ENCODE measurements around the gene KDSR.

Gene KDSR

GRCh38 chr18:63303547-63303946 is 63.5 kb downstream of the KDSR start:
- DNase-seq (ENCODE audit: low read depth) = no peak

DNA sequence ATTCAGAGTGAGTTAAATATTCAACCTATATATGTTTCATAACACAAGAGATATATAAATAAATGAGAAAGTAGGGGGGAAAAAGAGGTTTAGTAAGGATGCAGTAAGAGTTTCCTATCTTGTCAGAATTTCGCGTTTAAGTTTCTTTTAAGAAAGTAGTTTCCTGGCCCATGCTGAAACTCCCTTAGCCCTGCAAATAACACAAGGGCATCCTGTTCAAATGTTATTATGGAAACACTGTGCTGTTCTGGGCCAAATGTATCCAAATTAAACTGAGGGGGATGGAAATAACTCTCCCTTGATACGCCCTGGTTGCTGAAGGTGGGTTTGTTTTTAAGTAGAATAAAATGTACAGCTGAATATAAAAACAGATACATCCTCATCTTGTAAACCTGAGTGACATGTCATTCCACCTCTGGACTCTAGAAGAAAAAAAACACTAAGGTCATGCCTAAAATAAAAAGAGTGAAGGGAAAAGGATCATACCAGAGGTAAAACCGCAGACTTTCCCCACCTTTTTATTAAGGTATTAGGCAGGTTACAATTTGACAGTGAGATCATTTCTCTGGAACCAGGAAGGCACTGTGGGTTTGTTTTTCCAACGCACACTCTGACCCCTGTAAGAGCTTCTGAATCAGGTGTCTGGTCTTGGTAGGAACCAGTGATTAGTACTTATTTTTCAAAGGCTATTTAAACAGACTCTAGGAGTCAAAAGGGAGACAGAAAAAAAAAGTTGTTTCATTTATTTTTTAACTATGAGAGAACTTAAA is 64.2 kb downstream of the KDSR start:
- no peak for DNase-seq (ENCODE audit: low read depth)

DNA sequence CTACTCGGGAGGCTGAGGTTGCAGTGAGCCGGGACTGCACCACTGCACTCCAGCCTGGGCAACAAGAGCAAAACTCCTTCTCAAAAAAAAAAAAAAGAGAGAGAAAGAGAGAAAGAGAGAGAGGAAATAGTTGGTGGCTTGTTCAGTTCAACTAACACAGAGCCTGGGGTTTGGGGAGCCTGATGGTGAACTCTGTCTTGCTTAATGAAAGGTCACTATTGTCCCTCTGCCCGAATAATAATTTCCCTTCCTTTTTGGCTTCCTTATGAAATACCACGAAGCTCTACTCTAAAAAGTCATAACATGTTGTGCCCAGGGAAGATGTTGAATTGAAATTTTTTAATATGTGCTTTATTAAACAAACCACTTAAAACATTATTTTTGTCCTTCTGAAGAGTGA is 64.8 kb downstream of the KDSR start:
- DNase-seq (ENCODE audit: low read depth) = no peak

DNA sequence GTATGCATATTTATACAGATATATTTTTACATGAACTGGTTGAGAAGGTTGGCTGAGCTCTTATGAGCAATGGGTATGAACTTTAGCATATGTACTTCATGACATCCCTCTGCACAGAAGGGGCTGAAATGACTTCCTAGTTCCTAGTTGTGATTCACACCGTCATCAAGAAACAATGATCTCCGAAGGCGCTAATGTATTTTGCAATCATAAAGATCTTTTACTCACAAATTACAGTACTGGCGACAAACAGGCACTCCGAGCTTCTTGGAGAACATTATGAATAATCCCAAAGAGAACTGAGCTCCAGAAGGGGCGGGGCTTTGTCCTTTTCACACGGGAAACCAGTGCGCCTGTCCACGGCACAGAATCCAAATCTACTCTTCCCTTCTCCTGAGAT is 65.6 kb downstream of the KDSR start:
- DNase-seq (ENCODE audit: low read depth) = no peak

- peak; percentile 35 for DNase-seq (ENCODE audit: low read depth)
Observed at GRCh38 chr18:63299837-63300745, 66.9 kb downstream of the KDSR start.

DNA sequence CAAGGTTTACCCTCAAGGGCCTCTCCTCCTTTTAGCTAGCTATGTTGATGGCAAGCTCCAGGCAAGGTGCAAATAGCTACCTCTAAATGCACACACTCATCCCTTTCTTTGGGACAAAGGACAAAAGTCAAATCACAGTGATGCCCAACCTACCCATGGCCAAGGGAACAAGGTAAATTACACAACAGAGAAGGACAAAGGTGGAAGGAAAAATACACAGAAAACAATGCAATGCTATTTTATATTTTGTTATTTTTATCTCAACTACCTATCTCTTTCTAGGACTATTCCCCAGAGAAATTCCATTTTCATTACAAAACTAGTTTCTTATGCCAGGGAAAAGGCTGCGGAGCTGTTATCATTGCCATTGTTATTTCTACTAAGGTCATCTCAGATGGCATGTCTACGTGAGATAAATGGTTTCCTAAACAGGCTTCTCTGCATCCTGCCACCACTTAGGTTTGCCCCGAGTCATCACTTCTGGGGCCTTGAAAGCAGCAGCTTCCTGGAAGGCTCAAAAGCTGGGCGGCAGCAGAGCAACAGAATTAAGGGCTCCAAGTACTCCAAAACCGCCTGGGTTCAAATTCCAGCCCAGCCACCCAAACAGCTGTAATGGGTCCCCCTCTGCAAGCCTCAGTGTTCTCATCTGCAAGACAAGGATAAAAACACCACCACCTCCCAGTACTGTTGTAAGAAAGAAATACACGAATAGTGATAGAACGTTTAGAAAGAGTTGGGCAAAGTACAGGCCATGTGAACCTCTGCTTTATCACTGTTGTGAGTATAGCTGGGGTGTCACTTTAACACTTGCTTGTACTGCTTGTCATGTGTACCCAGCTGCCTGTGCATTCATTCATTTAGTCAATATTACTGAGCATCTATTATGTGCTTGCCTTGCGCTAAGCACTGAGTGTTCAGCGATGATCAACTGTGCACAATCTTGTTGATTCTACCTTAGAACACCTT is 68.3 kb downstream of the KDSR start:
- no peak for DNase-seq (ENCODE audit: low read depth)

- no peak for DNase-seq (ENCODE audit: low read depth)
Observed at GRCh38 chr18:63297687-63298399, 69.2 kb downstream of the KDSR start.

DNA sequence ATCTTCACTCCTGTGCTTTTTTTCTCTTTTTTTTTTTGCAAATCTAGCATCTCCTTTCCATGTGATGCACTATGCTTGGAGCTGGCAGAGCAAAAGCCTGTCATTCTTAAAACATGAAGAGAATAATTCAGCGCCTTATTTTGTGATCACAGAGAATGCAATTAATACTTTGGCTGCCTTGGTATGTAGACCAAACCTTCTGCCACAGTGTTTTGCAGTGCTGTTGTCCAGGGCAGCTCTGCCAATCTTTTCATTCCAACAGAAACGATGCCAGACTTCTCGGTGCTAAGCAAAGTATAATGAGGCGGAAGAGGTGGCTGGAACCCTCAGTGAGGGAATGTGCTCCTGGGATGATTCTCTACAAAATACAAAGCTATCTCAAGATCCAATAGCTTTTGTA is 73.1 kb downstream of the KDSR start:
- DNase-seq (ENCODE audit: low read depth) = no peak

DNA sequence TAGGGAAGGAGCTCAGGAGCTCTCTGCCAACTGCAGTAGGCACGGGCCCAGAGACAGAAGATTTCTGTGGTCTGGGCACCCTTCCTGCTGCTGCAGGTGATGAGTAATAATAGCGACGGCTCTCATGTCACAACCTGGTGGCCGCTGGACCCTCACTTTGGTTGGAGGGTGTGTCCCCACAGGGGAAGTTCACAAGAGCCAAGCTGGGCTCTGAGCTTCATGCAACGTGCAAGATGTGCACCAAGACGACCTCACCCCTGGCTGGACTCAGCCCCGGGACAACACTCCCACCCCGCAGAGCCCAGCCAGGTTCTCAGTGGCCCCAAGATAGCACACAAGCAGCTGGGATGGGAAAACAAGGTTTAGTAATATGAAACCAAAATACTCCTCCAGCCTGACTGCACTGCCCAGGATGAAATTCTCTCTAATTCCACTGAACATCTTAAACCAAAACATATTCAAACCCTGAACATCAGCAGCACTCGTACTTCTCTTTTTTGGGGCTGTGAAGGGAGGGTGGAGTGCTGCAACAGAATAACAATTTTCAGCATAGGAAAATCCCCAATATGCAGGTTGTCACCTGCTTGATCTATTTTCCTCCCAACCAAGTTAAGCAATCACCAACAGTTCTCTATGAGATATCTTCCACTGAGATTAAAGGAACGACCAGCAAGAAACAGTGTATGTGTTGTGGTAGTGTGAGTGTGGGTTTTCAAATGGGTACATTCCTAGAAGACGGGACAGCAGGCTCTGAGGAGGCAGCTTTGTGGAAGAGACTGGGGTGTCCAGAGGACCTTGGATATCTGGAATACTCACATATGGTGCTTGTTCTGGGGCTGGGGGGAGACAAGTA is 73.9 kb downstream of the KDSR start:
- no peak for DNase-seq (ENCODE audit: low read depth)

DNA sequence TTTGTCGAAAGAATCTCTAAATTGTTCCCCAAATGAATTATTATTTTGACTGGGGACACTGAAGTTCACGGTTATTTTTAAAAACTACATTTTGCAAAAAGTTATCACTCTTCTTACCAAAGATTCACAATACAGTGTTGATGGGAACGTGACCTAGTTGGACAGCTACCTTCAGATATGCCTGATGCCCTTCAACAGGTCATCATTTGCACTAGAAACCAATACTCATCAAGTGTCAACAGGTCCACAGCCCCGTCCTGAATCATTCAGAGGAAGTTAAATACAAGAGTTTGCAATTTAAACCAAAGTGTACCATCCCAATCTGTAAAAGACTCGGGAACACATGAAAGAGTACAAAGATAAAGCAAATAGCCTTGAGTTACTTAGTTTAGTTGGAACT is 75.7 kb downstream of the KDSR start:
- no peak for DNase-seq (ENCODE audit: low read depth)

DNA sequence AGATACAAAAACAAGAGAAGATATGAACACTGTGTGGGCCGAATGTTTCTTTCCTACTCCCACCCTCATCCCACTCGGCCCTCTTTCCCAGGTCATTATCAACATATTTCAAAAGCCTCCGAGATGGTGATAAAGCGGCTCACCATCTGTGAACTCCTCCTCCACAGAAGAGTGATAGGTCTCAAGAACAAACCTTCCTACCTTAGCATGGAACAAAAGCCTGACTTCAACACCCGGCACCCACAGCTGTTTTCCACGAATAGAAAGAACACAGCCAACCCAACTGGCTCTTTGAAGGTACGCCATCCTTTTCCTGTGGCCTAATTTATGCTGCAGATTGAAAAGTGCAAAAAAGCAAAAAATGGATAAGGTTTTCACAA is 76.2 kb downstream of the KDSR start:
- no peak for DNase-seq (ENCODE audit: low read depth)

- DNase-seq (ENCODE audit: low read depth) = no peak
Observed at GRCh38 chr18:63290166-63290820, 76.7 kb downstream of the KDSR start.

DNA sequence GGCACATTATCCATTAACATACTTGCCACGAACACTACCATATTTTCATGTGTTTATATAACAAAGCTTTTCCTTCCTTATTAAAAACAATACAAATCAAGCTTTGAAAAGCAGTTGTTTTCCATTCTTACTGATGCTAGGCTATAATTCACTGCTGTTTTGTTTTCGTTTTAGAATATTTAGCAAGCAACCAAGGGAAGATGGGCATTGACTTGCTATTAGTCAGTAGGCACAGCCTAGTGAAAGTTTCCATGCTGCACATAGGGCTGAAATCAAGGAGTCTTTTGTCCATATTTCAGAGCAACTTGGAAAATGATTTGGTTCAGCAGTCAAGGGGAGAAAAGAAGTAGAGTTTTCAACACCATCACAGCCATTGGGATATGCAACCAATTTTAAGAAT is 78.7 kb downstream of the KDSR start:
- no peak for DNase-seq (ENCODE audit: low read depth)

DNA sequence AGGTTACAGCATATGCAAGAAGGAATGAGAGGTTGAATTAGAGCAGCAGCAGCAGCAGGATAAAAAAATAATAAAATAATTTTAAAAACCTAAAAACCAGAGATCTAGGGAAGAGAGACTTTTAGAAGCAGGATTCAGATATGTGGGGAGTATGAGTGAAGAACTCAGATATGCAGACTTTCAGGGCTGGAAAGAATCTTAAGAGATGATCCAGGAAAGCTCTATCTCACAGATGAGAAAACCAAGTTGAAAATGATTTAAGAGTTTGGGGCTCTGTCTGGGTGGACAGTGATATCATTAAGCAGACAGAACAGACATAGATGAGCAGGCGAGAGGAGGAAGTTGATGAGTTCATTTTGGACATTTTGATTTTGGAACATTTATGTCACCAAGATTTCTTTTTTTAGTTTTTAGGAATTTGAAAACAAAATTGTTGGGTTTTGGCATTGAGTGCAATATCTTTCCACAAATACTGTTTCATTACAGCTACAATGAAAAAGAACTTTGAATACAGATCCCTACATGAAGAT is 79.2 kb downstream of the KDSR start:
- DNase-seq (ENCODE audit: low read depth) = no peak

GRCh38 chr18:63286926-63287325 is 80.1 kb downstream of the KDSR start:
- no peak for DNase-seq (ENCODE audit: low read depth)

- DNase-seq (ENCODE audit: low read depth) = no peak
Observed at GRCh38 chr18:63284827-63285733, 81.9 kb downstream of the KDSR start.

DNA sequence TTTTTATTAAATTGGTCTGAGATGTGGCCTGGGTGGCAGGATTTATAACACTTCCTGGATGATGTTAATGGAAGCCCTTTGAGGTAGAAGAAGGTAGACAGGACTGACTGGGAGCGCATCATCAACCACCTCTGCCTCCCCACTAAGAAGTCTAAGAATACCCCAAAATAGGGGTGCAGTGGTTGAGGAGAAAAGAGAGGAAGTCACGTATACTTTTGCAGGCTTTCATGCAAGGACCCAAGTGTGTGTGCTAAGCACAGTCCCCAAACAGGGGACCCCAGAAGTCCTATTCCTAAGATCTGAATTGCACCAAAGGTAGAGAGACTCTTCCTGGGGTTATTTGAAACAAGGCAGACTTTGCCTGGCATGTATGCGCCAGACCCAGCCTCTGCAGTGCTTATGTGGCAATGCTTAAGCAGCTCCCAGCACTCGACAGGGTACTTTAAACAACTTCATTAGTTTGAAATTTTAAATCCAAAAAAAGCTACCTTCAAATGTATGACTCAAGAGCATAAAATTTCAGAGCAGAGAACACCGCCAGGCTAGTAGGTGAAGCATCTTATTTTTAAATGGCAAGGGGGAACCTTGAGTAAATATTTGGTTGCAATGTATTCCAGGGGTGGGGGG is 82.7 kb downstream of the KDSR start:
- DNase-seq (ENCODE audit: low read depth) = no peak

All from non-pigmented ciliary epithelial cell (primary cell).